ENCODE data around the gene LRRC56. TPM values are rescaled to one million over a fixed set of nuclear protein-coding genes. Genes with fewer than 3 reads are reported as not detected.
"Not testable (repeated sequence)": the region's sequence is repeated elsewhere in the genome, so short reads cannot be mapped to it uniquely, and the experiment has no call there.

LRRC56 gene
- total RNA-seq, 2 experiments from 2014 or later = 2.4 TPM

GRCh38 chr11:569158-569885, 32.0 kb downstream of the LRRC56 start:
- ChIA-PET CTCF (interaction anchor here (0.9 to 1.8 kb wide), 3 partner anchors 9 to 15 kb away, joined by 3 to 9 read pairs (median 3); partner anchors contain the start of gene LMNTD2), POLR2A (interaction anchor here (1.2 to 3.1 kb wide), 9 partner anchors 9 to 362 kb away, joined by 3 to 21 read pairs (median 7); partner anchors contain the start of genes BET1L, DEAF1, IRF7 and LMNTD2)
- Mint-ChIP-seq H3K27me3 (no peaks in the 10 kb centered on the region), H3K4me3 (peak overlapping the region; percentile 82), H3K36me3 (ENCODE audit: low read depth) (no peaks in the 10 kb centered on the region), H3K27ac (peak overlapping the region; percentile 17), H3K9me3 (no peaks in the 10 kb centered on the region), H3K4me1 (ENCODE audit: low read depth) (peaks cover 10% of the 10 kb centered on the region)
- Histone ChIP-seq H3K27me3 (ENCODE audit: control insufficient read depth in 1 of 2, insufficient read depth in 2 of 2, low read length in 2 of 2) (no peaks in the 10 kb centered on the region), H3K4me1 (ENCODE audit: insufficient read depth, low read length) (peaks cover 17% of the 10 kb centered on the region), H3K4me3 (ENCODE audit: low read length) (peak overlapping the region; percentile 70), H3K27ac (ENCODE audit: low read depth in 1 of 2, low read length in 2 of 2) (peak overlapping the region; percentile 17 to 69), H3K9me3 (ENCODE audit: control insufficient read depth in 1 of 2, insufficient read depth in 1 of 2, low read length in 2 of 2) (no peaks in the 10 kb centered on the region), H3K36me3 (ENCODE audit: insufficient read depth, low read length) (no peaks in the 10 kb centered on the region)
- ATAC-seq (ENCODE audit: poor library complexity) = no peak
- DNase-seq = no peak
- intact Hi-C loops (cut with DNase I, micrococcal nuclease) = loop anchor here (2.0 to 10.0 kb wide), 3 partner anchors 19 to 125 kb away; partner anchors contain the start of genes DEAF1 (in 1 of the 2), RNH1 (in 1 of the 2) and TMEM80 (in 1 of the 2)
- no peak for TF ChIP-seq CTCF (IDR thresholded peaks at IDR 0.05)

- no peak for ATAC-seq (ENCODE audit: poor library complexity)
- TF ChIP-seq CTCF (IDR thresholded peaks at IDR 0.05) = no peak
- no peak for DNase-seq
- intact Hi-C loops (cut with DNase I, micrococcal nuclease) = no loop called here
- no peak overlapping the region for H3K4me3 ChIP-seq (ENCODE audit: low read length)
- H3K9me3 Mint-ChIP-seq = no peaks in the 10 kb centered on the region
- H3K4me1 ChIP-seq (ENCODE audit: insufficient read depth, low read length) = peaks cover 30% of the 10 kb centered on the region
- H3K36me3 Mint-ChIP-seq (ENCODE audit: low read depth) = peaks cover 5% of the 10 kb centered on the region
- H3K36me3 ChIP-seq (ENCODE audit: insufficient read depth, low read length) = no peaks in the 10 kb centered on the region
- peak overlapping the region; percentile 20 for H3K4me3 Mint-ChIP-seq
- H3K27ac ChIP-seq (ENCODE audit: low read depth in 1 of 2, low read length in 2 of 2) = no peak overlapping the region
- H3K27me3 Mint-ChIP-seq = peaks cover 4% of the 10 kb centered on the region
- no peak overlapping the region for H3K27ac Mint-ChIP-seq
- no peaks in the 10 kb centered on the region for H3K9me3 ChIP-seq (ENCODE audit: control insufficient read depth in 1 of 2, insufficient read depth in 1 of 2, low read length in 2 of 2)
- no peaks in the 10 kb centered on the region for H3K27me3 ChIP-seq (ENCODE audit: control insufficient read depth in 1 of 2, insufficient read depth in 2 of 2, low read length in 2 of 2)
- POLR2A ChIA-PET = no interaction called here
- H3K4me1 Mint-ChIP-seq (ENCODE audit: low read depth) = peaks cover 19% of the 10 kb centered on the region
- CTCF ChIA-PET = no interaction called here
Measured at GRCh38 chr11:571802-572185, 34.5 kb downstream of the LRRC56 start.

- H3K36me3 Mint-ChIP-seq (ENCODE audit: low read depth) = peaks cover 10% of the 10 kb centered on the region
- no peaks in the 10 kb centered on the region for H3K9me3 Mint-ChIP-seq
- H3K9me3 ChIP-seq (ENCODE audit: control insufficient read depth in 1 of 2, insufficient read depth in 1 of 2, low read length in 2 of 2) = no peaks in the 10 kb centered on the region
- no peak for TF ChIP-seq CTCF (IDR thresholded peaks at IDR 0.05)
- H3K27ac Mint-ChIP-seq = no peak overlapping the region
- intact Hi-C loops (cut with DNase I, micrococcal nuclease) = no loop called here
- DNase-seq = no peak
- H3K27me3 Mint-ChIP-seq = peaks cover 4% of the 10 kb centered on the region
- ChIA-PET POLR2A (no interaction called here), CTCF (no interaction called here)
- H3K27me3 ChIP-seq (ENCODE audit: control insufficient read depth in 1 of 2, insufficient read depth in 2 of 2, low read length in 2 of 2) = no peaks in the 10 kb centered on the region
- H3K27ac ChIP-seq (ENCODE audit: low read depth in 1 of 2, low read length in 2 of 2) = no peak overlapping the region
- no peak overlapping the region for H3K4me3 Mint-ChIP-seq
- ATAC-seq (ENCODE audit: poor library complexity) = no peak
- H3K36me3 ChIP-seq (ENCODE audit: insufficient read depth, low read length) = peaks cover 2% of the 10 kb centered on the region
- peaks cover 25% of the 10 kb centered on the region for H3K4me1 Mint-ChIP-seq (ENCODE audit: low read depth)
- no peak overlapping the region for H3K4me3 ChIP-seq (ENCODE audit: low read length)
- H3K4me1 ChIP-seq (ENCODE audit: insufficient read depth, low read length) = peaks cover 42% of the 10 kb centered on the region
Measured at GRCh38 chr11:573146-573759, 35.9 kb downstream of the LRRC56 start.

- CTCF ChIA-PET; H3K36me3 ChIP-seq (ENCODE audit: insufficient read depth, low read length); H3K27me3 Mint-ChIP-seq; H3K36me3 Mint-ChIP-seq (ENCODE audit: low read depth); H3K9me3 Mint-ChIP-seq; POLR2A ChIA-PET; H3K27me3 ChIP-seq (ENCODE audit: control insufficient read depth in 1 of 2, insufficient read depth in 2 of 2, low read length in 2 of 2); H3K9me3 ChIP-seq (ENCODE audit: control insufficient read depth in 1 of 2, insufficient read depth in 1 of 2, low read length in 2 of 2); ATAC-seq (ENCODE audit: poor library complexity); H3K27ac ChIP-seq (ENCODE audit: low read depth in 1 of 2, low read length in 2 of 2): not testable (repeated sequence)
- Mint-ChIP-seq H3K4me3 (peak overlapping the region; percentile 93), H3K27ac (peak overlapping the region; percentile 89), H3K4me1 (ENCODE audit: low read depth) (peaks cover 34% of the 10 kb centered on the region)
- peak overlapping the region; percentile 49 for H3K4me3 ChIP-seq (ENCODE audit: low read length)
- intact Hi-C loops (cut with DNase I, micrococcal nuclease) = loop anchor here (2.0 kb wide), 2 partner anchors 13 to 37 kb away; partner anchors contain the start of genes LMNTD2 (in 1 of the 2), LRRC56 (in 1 of the 2) and RASSF7 (in 1 of the 2)
- DNase-seq = peak in 5 of 14 experiments; percentile 9 to 64 (median 59)
- H3K4me1 ChIP-seq (ENCODE audit: insufficient read depth, low read length) = peaks cover 47% of the 10 kb centered on the region
Measured at GRCh38 chr11:574031-574570, 36.8 kb downstream of the LRRC56 start.

Measured in CD4-positive, alpha-beta T cell (primary cell).